GM19397 (cell line): ENCODE data around the gene PRODH.
"Not testable (repeated sequence)": the region's sequence is repeated elsewhere in the genome, so short reads cannot be mapped to it uniquely, and the experiment has no call there.

ENCODE experiments used
- ATAC-seq: cut with Tn5 transposase; IDR thresholded peaks from one replicate; pipeline ENCODE4 v1.9.1; 2021; ENCODE audit warnings: mild to moderate bottlenecking, moderate library complexity; ENCODE audit not compliant: unreplicated experiment

The PRODH gene

GRCh38 chr22:18954990-18955571 lies 19.0 kb upstream of the PRODH start:
- ATAC-seq = no peak

DNA sequence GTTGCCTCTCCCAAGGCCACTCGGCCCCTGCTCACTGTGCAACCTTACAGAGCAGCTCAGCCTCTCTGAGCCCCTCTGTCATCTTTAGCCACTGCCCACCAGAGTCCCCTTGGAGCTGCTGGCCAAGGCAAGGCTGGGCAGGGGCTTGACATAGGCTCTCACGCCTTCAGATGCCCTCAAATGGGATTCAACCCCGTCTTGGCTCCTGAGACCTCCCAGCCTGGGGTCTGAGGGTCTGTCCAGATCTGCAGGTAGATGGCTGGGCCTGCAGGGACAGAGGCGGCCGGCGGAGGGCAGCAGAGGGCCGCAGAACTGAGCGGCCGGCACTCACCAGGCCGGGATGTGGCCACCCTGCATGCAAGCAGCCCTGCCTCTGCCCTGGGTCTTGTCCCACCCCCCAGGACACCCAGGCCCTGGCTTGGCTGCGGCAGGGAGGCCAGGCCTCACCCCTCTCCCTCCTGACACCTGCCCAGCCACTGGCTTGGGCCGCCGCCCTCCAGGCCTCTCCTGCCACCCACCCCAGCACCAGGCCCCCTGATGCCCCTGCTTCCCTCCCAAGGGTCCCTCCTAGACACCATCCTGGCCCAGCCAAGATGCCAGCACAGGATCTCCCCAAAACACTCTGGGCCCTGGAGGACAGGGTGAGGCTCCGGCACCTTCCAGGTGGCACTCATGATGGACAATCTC lies 18.4 kb upstream of the PRODH start:
- ATAC-seq = not testable (repeated sequence)

GRCh38 chr22:18953128-18953527 lies 17.0 kb upstream of the PRODH start:
- ATAC-seq = not testable (repeated sequence)

- ATAC-seq = no peak
Measured at GRCh38 chr22:18952022-18952421, 15.9 kb upstream of the PRODH start.

DNA sequence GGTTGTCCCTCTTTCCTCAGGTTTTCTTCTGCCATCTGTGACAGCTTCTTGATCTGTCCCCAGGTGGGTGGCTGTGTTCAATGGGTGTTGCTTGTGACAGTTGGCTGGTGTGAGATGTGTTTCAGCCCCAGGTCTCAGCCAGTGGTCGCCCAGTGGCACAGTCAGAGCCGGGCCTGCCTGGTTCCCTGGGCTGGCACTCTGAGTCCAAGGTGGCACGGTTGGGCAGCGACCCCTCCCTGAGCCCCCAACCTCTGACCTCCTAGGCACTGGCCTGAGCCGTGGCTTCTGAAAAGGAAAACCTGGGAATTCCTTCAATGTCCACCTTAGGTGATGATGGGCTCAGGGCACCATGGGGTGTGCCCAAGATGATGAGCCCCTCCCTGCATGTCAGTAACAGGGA lies 14.0 kb upstream of the PRODH start:
- no peak for ATAC-seq

- no peak for ATAC-seq
Measured at GRCh38 chr22:18947905-18948304, 11.8 kb upstream of the PRODH start.

- not testable (repeated sequence) for ATAC-seq
Measured at GRCh38 chr22:18947105-18947504, 11.0 kb upstream of the PRODH start.

DNA sequence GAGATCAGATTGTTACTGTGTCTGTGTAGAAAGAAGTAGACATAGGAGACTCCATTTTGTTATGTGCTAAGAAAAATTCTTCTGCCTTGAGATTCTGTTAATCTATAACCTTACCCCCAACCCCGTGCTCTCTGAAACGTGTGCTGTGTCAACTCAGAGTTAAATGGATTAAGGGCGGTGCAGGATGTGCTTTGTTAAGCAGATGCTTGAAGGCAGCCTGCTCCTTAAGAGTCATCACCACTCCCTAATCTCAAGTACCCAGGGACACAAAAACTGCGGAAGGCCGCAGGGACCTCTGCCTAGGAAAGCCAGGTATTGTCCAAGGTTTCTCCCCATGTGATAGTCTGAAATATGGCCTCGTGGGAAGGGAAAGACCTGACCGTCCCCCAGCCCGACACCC lies 2.6 kb upstream of the PRODH start:
- ATAC-seq = not testable (repeated sequence)

- not testable (repeated sequence) for ATAC-seq
Measured at GRCh38 chr22:18934688-18935087, 1.4 kb downstream of the PRODH start.

DNA sequence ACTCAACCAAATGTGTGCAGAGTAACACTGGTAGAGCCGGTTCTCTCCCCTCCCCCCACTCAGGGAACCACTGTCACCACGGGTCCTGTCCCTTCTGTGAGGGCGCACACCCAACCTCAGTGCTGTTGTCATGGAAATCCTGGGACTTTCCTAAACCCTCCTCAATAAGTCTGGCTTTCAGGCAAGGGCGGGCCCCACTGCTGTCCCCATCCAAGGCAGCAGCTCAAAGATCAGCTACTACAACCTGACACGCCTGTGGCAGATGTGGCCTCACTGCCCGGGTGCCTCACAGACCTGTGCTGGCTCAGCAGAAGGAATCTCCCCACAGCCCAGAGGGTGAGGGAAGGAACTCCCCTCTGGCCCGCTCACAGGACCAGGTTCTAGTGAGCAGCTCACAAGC lies 2.2 kb downstream of the PRODH start:
- ATAC-seq = no peak

GRCh38 chr22:18931905-18932652 lies 4.0 kb downstream of the PRODH start:
- no peak for ATAC-seq

- ATAC-seq = no peak
Measured at GRCh38 chr22:18929459-18929858, 6.6 kb downstream of the PRODH start.

DNA sequence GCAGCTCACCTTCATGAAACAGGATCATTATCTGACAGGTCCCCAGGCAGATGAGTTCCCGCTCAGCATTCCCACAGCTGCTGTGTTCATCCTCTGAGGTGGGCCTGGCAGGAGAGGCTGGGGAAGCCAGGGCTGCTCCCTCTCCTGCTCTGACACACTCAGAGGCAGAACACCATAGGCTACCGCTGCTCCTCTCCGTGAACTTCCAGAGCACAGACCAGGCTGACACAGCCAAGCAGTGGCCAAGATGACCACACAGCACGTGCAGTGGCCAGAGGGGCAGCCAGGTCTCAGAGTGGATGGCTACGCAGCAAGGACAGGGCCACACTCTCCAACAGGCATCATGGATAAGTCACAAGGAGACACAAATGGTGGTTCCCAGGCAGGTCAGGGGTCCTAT lies 8.5 kb downstream of the PRODH start:
- ATAC-seq = no peak

DNA sequence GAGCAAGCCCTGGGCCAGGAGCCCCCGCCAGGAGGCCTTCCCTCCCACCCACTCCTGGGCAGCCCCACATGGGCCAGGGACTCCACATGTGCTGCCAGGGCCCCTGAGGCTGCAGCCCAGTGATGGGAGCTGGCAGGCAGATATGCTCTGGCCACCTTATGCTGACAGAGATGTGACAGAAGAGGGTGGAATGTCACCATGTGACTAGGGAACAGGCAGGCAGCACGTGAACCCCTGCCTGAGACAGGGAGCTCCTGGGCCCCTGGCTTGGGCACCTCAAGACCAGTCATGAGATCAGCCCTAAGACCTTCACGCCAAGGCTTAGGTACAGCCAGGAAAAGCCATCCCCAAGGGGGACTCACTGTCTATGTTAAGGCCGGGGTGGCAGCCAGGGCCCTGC lies 9.1 kb downstream of the PRODH start:
- ATAC-seq = no peak

- ATAC-seq = no peak
Measured at GRCh38 chr22:18925368-18926064, 10.6 kb downstream of the PRODH start.

- ATAC-seq = not testable (repeated sequence)
Measured at GRCh38 chr22:18920257-18920902, 15.7 kb downstream of the PRODH start.

- not testable (repeated sequence) for ATAC-seq
Measured at GRCh38 chr22:18917818-18918217, 18.3 kb downstream of the PRODH start.

GRCh38 chr22:18915550-18915949 lies 20.5 kb downstream of the PRODH start:
- ATAC-seq = not testable (repeated sequence)

DNA sequence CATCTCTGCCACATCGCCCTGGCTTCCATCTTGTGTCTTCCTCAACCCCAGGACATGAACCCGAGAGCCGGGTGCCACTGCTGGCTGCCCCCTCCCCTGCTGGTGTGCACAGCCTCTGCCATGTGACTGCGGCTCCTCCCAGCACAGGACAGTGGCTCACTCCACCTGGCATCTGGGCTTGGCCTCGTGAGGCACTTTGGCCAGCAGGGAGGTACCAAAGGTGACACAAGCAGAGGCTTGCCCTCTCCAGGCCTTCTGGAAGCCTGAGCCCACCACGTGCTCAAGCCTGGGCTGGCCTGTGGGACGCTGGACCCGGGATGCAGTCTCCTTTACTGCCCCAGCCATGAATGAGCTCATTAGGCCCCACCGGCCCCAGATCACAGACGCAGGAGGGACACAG lies 21.5 kb downstream of the PRODH start:
- not testable (repeated sequence) for ATAC-seq

DNA sequence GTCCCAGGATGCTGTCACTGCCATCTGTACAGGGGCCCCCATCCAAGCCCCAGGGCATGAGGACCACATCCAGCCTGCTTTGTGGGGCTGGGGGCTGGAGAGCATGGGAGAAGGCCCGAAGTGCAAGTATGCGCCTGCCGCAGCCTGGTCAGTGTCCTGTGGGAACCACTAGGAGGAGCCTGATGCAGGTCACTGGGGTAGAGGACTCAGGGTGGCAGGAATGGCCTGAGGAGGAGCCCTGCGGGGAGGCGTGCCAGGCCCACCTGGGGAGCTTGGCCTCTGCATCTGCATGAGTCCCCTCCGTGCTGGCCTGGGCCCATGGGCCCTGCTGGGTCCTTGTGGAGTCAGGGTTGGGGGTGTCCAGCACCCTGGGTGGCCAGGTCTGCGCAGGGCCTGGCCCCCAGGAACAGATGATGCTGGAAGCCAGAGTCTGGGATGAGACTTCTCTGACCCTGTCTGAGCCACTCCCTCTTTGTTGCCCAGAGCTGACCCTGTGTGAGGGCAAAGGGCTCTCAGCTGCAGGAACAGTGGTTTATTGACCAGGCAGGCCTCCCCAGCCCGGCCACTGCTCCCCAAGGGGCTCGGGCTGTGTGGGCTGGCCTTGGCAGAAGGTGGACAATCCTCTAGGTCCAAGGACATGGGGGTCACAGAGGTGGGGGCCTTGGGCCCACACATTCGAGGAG lies 23.7 kb downstream of the PRODH start:
- not testable (repeated sequence) for ATAC-seq
